GM21619 (cell line): ENCODE results near the gene DAP.
"Not testable (repeated sequence)": the region's sequence is repeated elsewhere in the genome, so short reads cannot be mapped to it uniquely, and the experiment has no call there.

Source experiments
- ATAC-seq: cut with Tn5 transposase; IDR thresholded peaks from one replicate; pipeline ENCODE4 v1.9.1; 2021; ENCODE audit not compliant: unreplicated experiment

DAP gene

DNA sequence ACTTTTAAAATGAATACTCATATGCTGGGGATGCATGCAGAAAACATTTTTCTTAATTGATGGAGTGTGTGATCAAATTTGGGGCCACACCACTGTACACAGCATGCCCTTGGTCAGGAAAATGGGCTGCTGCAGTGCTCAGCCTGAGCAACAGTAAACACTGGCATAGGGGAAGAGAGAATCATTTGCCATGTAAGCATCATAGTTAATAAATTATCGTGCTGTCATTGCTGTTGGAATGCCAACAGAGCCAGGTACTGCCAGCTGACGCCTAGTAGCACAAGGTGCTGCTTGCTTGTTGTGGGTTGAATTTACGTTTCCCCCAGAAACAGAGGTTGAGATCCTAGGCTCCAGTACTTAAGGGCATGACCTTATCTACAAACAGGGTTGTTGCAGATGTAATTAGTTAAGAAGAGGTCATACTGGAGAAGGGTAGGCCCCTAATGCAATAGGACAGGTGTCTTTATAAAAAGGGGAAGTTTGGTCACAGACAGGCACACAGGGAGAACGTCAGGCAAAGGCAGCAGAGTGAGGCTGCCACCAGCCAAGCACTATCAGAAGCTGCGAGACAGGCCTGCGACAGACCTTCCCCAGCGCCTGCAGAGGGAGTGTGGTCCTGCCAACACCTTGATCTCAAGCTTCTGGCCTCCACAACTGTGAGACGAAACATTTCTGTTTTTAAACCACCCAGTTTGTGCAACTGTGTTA, 25.3 kb downstream of the DAP start:
- peak; percentile 71 for ATAC-seq

- no peak for ATAC-seq
Measured at GRCh38 chr5:10734832-10735523, 26.1 kb downstream of the DAP start.

DNA sequence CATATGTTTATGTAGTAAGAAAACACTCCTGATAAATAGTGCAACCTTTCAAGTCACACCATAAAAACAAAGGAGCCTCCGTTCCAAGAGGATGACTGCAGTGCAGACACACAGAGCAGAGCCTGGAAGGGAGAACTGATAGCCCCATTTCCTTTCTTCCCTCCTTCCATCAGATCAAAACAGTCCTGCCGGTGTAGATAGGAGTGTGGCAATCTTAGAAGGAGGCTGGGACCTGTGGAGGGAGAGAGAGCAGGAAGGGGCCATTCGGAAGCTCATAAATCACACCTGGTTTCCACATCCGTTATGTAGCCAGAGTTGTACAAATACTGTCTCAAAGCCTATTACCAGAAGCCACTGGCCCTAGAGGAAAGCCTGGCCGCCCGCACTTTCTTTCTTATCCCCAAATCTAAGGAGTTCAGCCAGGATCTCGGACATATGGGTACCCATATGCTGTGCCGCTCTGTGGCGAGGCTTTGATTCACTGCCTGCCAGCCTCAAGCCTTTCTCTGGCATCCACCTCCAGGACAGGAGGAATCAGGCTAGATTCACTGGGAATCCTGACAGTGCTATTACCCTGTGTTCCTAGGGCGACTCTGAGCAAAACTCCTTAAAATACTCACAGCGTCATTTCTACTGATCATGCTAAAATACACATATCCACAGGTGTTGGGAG, 26.9 kb downstream of the DAP start:
- no peak for ATAC-seq

GRCh38 chr5:10733426-10733825, 27.6 kb downstream of the DAP start:
- no peak for ATAC-seq

- ATAC-seq: no peak
Measured at GRCh38 chr5:10731913-10732312, 29.1 kb downstream of the DAP start.

- no peak for ATAC-seq
Measured at GRCh38 chr5:10730043-10730351, 31.0 kb downstream of the DAP start.

DNA sequence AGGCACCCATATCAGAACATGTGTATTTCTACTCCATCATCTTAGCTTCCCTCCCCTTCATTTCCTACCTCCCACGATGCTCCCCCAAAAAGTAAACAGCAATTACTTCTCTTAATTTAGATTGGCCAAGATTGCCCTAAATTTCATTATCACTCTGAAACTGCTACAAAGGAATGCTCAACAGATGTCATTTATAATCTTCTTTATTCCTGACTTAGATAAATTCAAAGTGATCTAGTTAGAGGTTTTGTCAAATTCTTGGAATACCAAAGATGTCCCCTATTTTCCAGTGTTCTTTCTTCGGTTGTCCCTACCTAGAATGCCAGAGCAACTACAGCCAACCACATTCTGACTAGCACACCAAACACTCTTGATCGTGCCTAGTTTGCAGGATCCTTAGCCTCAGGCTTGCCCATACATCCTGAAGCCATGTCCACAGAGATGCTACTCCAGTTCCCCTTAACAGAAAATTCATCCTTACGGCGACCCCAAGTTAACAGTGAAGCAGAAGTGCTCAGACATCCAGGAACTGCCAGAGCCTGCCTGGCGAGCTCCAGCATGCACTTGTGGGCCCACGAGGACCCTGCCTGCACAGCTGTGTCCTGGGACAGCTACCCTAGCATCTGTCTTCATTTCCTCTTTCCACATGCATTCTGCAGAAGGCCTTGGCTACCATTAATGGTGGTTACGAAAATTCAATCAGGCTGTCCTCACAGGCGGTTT, 31.6 kb downstream of the DAP start:
- ATAC-seq: no peak

GRCh38 chr5:10728679-10729078, 32.4 kb downstream of the DAP start:
- no peak for ATAC-seq

GRCh38 chr5:10727861-10728260, 33.2 kb downstream of the DAP start:
- ATAC-seq: no peak

DNA sequence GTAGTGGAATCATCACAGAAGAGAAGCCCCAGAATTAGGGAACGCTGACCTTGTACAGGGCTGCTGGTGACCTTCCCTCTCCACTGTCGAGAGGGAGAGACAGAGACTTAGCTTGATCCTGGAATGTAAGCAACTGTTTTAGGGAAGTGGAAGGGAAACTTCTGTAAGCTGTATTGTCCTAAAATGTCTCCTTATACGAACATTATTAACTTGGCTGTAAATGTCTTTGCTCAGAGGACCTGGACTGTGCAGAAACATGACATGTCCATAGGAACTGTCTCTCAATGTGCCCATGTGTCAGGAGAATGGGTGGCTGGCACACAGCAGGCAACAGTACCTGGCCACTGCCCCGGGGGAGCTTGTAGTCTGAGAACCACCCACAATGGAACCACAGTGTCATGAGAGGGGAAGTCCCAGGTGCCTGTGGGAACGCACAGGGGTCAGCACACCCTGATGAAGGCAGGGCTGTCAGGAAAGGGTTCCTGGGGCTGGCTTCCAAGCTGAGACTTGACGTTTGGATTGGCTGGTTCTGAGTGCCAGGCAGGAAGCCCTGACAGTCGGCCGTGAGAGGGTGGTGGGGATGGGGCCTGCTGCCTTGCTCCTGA, 34.0 kb downstream of the DAP start:
- peak; percentile 97 for ATAC-seq

GRCh38 chr5:10726179-10726912, 34.7 kb downstream of the DAP start:
- peak; percentile 12 for ATAC-seq

DNA sequence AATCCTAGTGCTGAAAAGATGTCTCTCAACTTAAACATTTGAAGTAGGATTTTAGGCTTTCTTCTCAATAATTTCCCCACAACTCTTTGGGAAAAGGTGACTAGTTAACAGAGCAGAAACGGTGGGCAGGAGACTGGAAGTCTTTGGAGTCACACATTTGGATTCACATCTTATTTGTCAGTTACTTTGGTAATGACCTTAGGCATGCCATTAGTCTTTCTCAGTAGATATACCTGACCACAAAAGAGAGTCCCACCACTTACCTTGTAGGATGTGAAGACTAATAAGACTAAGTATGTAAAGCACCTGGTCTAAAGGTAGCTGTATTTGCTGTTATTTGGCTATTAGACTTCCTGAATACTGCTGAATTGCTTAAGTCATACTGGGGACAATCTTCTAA, 35.4 kb downstream of the DAP start:
- no peak for ATAC-seq

GRCh38 chr5:10724781-10725507, 36.1 kb downstream of the DAP start:
- no peak for ATAC-seq

GRCh38 chr5:10723514-10723913, 37.5 kb downstream of the DAP start:
- no peak for ATAC-seq

GRCh38 chr5:10720766-10721165, 40.3 kb downstream of the DAP start:
- not testable (repeated sequence) for ATAC-seq

DNA sequence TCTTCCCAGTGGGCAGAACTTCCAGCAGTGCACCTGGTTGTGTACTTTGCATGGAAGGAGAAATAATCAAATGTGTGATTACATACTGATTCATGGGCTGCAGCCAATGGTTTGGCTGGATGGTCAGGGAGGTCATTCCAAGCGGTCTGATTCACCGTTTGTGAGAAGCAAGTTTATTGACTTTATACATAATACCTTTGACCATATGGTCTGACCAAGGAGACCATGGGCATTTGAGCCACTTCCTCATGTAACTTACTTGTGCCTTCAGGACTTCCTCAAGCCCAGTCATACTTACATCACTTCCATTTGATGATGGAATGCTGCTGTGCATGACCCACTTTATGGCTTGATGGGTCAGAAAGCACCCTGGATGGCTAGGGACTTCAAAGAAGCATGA, 41.1 kb downstream of the DAP start:
- no peak for ATAC-seq

- ATAC-seq: not testable (repeated sequence)
Measured at GRCh38 chr5:10718617-10719016, 42.4 kb downstream of the DAP start.

DNA sequence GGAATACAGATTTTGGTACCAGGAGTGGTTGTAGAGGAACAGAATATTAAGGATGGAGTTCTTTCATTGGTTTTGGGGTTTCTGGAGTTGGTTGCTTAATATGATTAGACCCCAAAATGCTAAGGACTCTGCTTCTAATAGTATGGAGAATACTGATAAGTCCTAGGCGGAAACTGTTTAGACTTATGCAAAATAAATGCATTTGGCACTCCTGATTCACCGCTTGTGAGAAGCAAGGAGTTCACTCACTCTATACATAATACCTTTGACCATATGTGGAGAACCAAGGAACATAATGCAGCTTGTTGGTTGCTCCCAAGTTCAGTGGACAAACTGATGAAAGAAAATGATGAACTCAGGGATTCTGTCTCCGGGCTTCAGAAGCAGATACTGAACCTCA, 44.2 kb downstream of the DAP start:
- ATAC-seq: not testable (repeated sequence)

DNA sequence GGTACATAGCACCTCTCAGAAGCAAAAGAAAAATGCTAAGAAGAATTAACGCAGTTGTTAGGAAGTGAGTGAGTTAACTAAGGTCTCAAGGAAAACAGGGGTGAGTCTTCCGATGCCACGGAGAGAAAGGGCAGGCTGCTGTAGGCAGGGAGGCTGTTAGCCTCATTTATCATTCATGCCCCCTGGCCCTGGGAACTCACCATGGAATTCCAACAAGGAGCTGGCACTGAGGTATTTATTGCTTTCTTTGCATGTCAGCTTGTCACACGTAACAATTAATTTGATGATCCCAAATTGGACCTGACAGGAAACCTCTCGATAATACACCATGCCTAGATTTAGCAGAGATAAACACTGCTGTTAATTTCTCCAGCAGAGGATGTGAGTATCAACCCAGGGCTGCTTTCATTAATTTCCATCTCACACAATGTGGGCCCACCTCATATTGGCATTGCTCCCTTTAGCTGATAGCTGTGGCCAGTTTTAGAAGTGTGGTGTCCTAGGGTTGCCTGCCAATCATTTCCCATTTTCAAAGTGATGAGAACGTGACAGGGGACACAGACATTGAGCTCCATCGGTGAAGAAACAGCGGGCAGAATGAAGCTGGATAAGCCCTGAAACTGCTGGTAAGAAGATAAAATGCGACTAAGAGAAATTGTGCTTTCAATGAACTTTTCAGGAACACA, 45.3 kb downstream of the DAP start:
- no peak for ATAC-seq
